AG09309 (cell line): Measurements from ENCODE around the gene OPN3.
A peak's percentile ranks its signal among the peaks of the same experiment; 100 is the strongest.

Source experiments
- DNase-seq: peaks from one replicate; pipeline ENCODE4 v3.0.0-alpha.2; 2010; ENCODE audit warnings: low read depth
- H3K4me3 ChIP-seq: 2 replicates; pipeline ENCODE4 v1.5.1; 2011; ENCODE audit warnings: mild to moderate bottlenecking, low read depth, low read length, moderate library complexity; ENCODE audit not compliant: control insufficient read depth
- TF ChIP-seq, protein P1 (sequence below): IDR thresholded peaks from 2 replicates; pipeline ENCODE4 v1.5.1; 2011; ENCODE audit warnings: mild to moderate bottlenecking, low read depth, low read length, inconsistent platforms; ENCODE audit not compliant: insufficient read depth, control insufficient read depth; ENCODE audit errors: missing control alignments

OPN3 gene

DNA sequence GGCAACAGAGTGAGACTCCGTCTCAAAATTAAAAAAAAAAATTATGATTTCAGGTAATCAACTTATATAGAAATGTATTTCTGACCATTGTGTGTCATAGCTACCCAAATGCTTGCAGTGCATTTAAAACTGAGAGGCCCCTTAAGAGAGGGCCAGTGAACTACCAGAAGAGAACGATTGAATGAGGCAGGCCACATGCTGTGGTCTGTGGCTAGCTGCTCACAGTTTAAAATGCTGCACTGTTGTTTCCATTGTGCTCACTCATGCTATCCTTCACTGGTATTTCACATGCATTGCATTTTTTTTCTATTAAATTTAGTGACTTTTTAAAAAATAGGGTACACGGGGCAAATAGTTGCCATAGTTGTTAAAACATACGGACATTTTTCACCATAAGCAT lies 26.0 kb downstream of the OPN3 start:
- no peak for DNase-seq
- TF ChIP-seq, protein P1, sequence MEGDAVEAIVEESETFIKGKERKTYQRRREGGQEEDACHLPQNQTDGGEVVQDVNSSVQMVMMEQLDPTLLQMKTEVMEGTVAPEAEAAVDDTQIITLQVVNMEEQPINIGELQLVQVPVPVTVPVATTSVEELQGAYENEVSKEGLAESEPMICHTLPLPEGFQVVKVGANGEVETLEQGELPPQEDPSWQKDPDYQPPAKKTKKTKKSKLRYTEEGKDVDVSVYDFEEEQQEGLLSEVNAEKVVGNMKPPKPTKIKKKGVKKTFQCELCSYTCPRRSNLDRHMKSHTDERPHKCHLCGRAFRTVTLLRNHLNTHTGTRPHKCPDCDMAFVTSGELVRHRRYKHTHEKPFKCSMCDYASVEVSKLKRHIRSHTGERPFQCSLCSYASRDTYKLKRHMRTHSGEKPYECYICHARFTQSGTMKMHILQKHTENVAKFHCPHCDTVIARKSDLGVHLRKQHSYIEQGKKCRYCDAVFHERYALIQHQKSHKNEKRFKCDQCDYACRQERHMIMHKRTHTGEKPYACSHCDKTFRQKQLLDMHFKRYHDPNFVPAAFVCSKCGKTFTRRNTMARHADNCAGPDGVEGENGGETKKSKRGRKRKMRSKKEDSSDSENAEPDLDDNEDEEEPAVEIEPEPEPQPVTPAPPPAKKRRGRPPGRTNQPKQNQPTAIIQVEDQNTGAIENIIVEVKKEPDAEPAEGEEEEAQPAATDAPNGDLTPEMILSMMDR, result no peak
- H3K4me3 ChIP-seq, result no peak overlapping the region

DNA sequence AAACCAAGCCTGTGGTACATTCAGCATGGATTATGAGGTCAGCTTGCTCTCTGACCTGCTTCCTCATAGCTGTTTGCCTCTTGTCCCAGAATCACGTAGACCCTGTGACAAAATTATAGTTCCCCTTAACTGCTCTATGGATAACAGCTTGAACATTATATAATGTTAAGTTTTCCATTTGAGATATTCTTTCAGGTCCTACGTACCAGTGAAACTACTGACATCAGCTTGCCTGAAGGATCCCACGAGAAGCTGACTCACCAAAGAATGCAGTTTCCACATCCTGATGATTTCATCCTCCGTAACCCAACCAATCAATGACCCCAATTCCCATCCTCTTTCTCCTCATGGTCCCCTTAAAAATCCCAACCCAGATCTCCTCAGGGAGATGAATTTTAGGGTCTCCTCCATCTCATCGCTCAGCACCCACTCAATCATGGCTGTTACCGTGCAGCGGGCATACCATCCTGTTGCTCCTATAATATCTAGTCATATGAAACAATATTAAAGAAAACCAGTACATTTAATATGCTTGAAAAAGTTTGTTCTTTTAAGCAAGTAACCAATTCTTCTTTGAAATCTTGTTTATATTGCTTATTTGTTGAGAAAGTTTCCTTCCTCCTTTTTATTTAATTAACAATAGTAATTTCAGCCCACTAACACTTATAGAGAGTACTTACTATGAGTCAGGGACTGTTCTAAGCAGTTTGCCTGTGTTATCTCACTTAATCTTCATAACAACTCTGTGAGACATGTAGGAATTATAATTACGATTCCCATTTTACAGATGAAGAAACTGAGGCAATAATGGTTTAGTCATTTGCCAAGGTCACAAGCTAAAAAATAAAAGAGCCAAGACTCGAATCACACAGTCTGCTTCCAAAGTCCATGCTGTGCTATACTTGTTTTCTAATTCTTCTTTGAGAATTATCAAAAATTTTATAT lies 27.4 kb downstream of the OPN3 start:
- TF ChIP-seq, protein P1, result no peak
- DNase-seq, result peak; percentile 69
- no peak overlapping the region for H3K4me3 ChIP-seq

DNA sequence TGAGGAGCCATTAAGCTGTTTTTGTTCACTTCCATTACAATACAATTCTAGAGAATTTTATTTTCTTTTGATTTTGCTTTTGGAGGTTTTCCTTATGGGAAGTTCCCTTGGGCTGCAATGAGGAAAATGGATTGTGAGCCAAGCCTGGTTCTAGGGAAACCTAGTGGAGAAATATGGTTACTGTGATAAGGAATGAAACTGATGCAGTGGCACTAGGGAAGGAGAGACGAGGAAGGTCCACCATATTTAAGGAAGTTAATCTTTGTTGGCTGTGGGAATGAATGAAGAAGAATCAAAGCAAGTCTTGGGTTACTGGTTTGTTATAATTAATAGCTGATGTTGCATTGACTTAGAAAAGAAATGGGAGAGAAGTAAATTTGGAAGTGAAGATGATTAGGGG lies 28.4 kb downstream of the OPN3 start:
- DNase-seq, result no peak
- TF ChIP-seq, protein P1, result no peak
- H3K4me3 ChIP-seq, result no peak overlapping the region

DNA sequence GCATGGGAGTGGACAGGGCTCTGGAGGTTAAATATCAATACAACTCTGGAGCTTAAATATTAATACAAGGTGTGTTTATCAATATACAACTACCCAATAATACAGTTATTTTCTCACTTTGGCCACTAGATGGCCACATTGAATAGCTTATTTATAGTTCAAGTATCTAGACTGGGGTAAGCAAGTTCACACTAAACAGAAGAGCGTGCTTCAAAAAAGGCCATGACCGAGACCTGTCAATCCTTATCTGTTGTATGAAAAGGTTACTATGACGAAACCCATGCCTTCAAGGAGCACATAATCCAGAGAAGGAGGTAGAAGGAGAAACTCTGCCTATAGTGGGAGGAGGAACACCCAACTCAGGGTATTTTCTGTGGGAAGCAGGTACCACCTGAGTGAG lies 29.1 kb downstream of the OPN3 start:
- TF ChIP-seq, protein P1, result peak; percentile 52
- no peak overlapping the region for H3K4me3 ChIP-seq
- peak; percentile 27 for DNase-seq

DNA sequence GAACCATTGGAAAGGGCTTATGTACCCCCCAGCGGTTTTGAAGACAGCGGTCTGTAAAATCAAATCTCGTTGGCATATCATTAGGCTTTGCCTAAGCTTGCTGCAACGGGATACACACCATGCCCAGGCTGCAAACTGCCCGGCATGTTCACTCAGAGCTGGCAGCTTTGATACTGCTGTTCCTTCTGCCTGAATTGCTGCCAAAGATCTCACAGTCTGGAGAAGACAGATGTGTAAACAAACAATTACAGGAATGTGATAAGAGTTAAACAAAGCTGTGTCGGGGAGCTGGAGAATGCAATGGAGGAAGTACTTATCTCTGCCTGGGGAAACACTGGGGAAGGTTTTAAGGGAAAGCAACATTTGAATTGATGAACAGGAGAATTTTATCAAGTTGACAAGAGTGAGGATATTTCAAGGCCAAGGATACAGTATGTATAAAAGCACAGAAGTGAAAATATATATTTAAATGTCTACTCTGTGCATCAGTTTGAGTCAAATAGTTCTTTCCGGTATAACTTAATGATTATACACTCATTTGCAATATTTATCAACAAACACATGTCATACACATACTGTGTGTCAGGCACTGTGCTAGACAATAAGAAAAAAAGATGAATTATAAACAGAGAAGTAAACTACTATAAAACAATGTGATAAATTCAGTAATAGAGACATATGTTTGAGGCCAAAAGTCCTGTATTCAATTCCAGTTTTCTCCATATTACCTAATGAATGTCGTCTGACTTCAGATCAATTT lies 29.9 kb downstream of the OPN3 start:
- no peak overlapping the region for H3K4me3 ChIP-seq
- DNase-seq, result no peak
- TF ChIP-seq, protein P1, result no peak

DNA sequence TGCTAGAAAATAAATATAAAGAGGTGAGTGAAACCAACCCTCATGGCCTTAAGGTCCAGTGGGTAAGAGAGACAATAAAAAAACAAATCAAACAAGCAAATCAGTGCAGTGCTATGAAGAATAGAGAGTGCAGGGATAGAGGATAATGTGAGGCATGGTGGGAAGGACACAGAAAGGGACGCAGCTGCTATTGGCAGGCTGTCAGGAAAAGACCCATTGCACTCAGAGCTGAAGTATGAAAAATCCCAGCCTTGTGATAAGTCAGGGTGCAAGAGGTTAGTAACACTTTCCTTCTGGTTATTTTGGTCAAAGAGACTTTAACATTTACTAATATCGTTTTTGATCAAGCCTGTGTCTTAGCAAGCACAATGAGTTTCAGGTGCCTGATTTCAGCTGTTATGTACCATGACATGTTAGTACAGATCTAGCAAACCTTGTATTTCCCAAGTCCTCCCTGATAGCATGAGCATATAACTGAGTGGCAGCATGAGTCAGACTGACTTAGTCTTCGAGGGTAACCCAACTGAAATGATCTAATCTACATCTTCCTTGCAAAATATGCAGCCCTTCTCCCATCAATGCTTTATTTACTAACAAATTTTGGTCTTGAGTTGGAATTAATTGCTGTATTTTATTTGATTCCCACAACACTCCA lies 31.7 kb downstream of the OPN3 start:
- TF ChIP-seq, protein P1, result no peak
- DNase-seq, result peak; percentile 23

More for the DNA sequence above, 31.7 kb downstream of the OPN3 start:
- no peak overlapping the region for H3K4me3 ChIP-seq
